Activated CD4-positive, alpha-beta T cell treated with anti-CD3 and anti-CD28 coated beads, Interleukin-2, amount 10 ng/mL, durations not matched to agents 24 days and 14 days (primary cell): ENCODE measurements around the gene ANKEF1. TPM values are rescaled to one million over a fixed set of nuclear protein-coding genes. Genes with fewer than 3 reads are reported as not detected.
A peak's percentile ranks its signal among the peaks of the same experiment; 100 is the strongest.

Source experiments
- DNase-seq: peaks from one replicate; pipeline ENCODE4 v3.0.0; 2022
- H3K27ac Mint-ChIP-seq: one replicate; pipeline ENCODE4 v1.8.0; 2022; ENCODE audit warnings: mild to moderate bottlenecking, mixed read lengths
- H3K27me3 Mint-ChIP-seq: one replicate; pipeline ENCODE4 v1.8.0; 2022; ENCODE audit warnings: mixed read lengths
- H3K36me3 Mint-ChIP-seq: one replicate; pipeline ENCODE4 v1.8.0; 2022; ENCODE audit warnings: low read depth, mild to moderate bottlenecking, mixed read lengths
- H3K4me1 Mint-ChIP-seq: one replicate; pipeline ENCODE4 v1.8.0; 2021; ENCODE audit warnings: mixed read lengths
- H3K4me3 Mint-ChIP-seq: one replicate; pipeline ENCODE4 v1.8.0; 2022; ENCODE audit warnings: mild to moderate bottlenecking, moderate library complexity, mixed read lengths
- H3K9me3 Mint-ChIP-seq: one replicate; pipeline ENCODE4 v1.8.0; 2021; ENCODE audit warnings: mixed read lengths
- intact Hi-C: fragments of 100-400 bp; cut with micrococcal nuclease; formaldehyde crosslinking; loops from one replicate; pipeline ENCODE4 v1.15.1; 2023
- total RNA-seq: library from RNA; stranded (reverse); gene quantifications from 2 replicates; pipeline ENCODE4 v1.2.3, GENCODE V29; 2022

ANKEF1 gene
- total RNA-seq, result 0.24 and 0.58 TPM in 2 replicates

- H3K4me3 Mint-ChIP-seq, result peak within 1 kb of the TSS; percentile 60
- H3K36me3 Mint-ChIP-seq, result no peaks in the 10 kb centered on the region
- peaks cover 2% of the 10 kb centered on the region for H3K4me1 Mint-ChIP-seq
- intact Hi-C loops, result no loop called here
- DNase-seq, result peak; percentile 95
- H3K27me3 Mint-ChIP-seq, result peaks cover 10% of the 10 kb centered on the region
- no peak within 1 kb of the TSS for H3K27ac Mint-ChIP-seq
- no peaks in the 10 kb centered on the region for H3K9me3 Mint-ChIP-seq
Measured at GRCh38 chr20:10034717-10035571, at the start of gene ANKEF1. TSS of gene ANKEF1 (plus strand) at chr20:10034987. CDS start at chr20:10038302, 3,315 bp downstream.

GRCh38 chr20:9985281-9985680 lies 49.5 kb upstream of the ANKEF1 start:
- H3K4me1 Mint-ChIP-seq, result no peaks in the 10 kb centered on the region
- no peak overlapping the region for H3K4me3 Mint-ChIP-seq
- H3K27me3 Mint-ChIP-seq, result peaks cover 3% of the 10 kb centered on the region
- DNase-seq, result no peak
- H3K9me3 Mint-ChIP-seq, result no peaks in the 10 kb centered on the region
- no peaks in the 10 kb centered on the region for H3K36me3 Mint-ChIP-seq
- H3K27ac Mint-ChIP-seq, result no peak overlapping the region
- intact Hi-C loops, result no loop called here

- Mint-ChIP-seq H3K27me3 (peaks cover 3% of the 10 kb centered on the region), H3K27ac (no peak overlapping the region), H3K4me1 (no peaks in the 10 kb centered on the region), H3K4me3 (no peak overlapping the region), H3K36me3 (no peaks in the 10 kb centered on the region), H3K9me3 (no peaks in the 10 kb centered on the region)
- DNase-seq, result no peak
- intact Hi-C loops, result no loop called here
Measured at GRCh38 chr20:9985773-9986172, 49.0 kb upstream of the ANKEF1 start.

GRCh38 chr20:9989066-9989724 lies 45.6 kb upstream of the ANKEF1 start:
- Mint-ChIP-seq H3K9me3 (no peaks in the 10 kb centered on the region), H3K4me3 (no peak overlapping the region), H3K27ac (no peak overlapping the region), H3K36me3 (no peaks in the 10 kb centered on the region), H3K4me1 (no peaks in the 10 kb centered on the region), H3K27me3 (peaks cover 3% of the 10 kb centered on the region)
- intact Hi-C loops, result no loop called here
- DNase-seq, result no peak

- Mint-ChIP-seq H3K4me3 (no peak overlapping the region), H3K27me3 (peaks cover 3% of the 10 kb centered on the region), H3K36me3 (no peaks in the 10 kb centered on the region), H3K27ac (no peak overlapping the region), H3K4me1 (no peaks in the 10 kb centered on the region), H3K9me3 (no peaks in the 10 kb centered on the region)
- intact Hi-C loops, result no loop called here
- no peak for DNase-seq
Measured at GRCh38 chr20:9993137-9993536, 41.6 kb upstream of the ANKEF1 start.

- Mint-ChIP-seq H3K4me3 (no peak overlapping the region), H3K36me3 (no peaks in the 10 kb centered on the region), H3K4me1 (no peaks in the 10 kb centered on the region), H3K27me3 (no peaks in the 10 kb centered on the region), H3K9me3 (no peaks in the 10 kb centered on the region), H3K27ac (no peak overlapping the region)
- DNase-seq, result no peak
- intact Hi-C loops, result no loop called here
Measured at GRCh38 chr20:9994676-9995075, 40.1 kb upstream of the ANKEF1 start.

GRCh38 chr20:9995510-9996272 lies 39.1 kb upstream of the ANKEF1 start:
- no peak overlapping the region for H3K27ac Mint-ChIP-seq
- no peaks in the 10 kb centered on the region for H3K36me3 Mint-ChIP-seq
- H3K4me1 Mint-ChIP-seq, result no peaks in the 10 kb centered on the region
- intact Hi-C loops, result no loop called here
- H3K27me3 Mint-ChIP-seq, result no peaks in the 10 kb centered on the region
- H3K9me3 Mint-ChIP-seq, result no peaks in the 10 kb centered on the region
- DNase-seq, result no peak
- no peak overlapping the region for H3K4me3 Mint-ChIP-seq

- Mint-ChIP-seq H3K9me3 (no peaks in the 10 kb centered on the region), H3K27ac (no peak overlapping the region), H3K4me3 (no peak overlapping the region), H3K27me3 (no peaks in the 10 kb centered on the region), H3K4me1 (no peaks in the 10 kb centered on the region), H3K36me3 (no peaks in the 10 kb centered on the region)
- no peak for DNase-seq
- intact Hi-C loops, result no loop called here
Measured at GRCh38 chr20:9996944-9997343, 37.8 kb upstream of the ANKEF1 start.

GRCh38 chr20:9999645-10000044 lies 35.1 kb upstream of the ANKEF1 start:
- H3K4me1 Mint-ChIP-seq, result no peaks in the 10 kb centered on the region
- no peaks in the 10 kb centered on the region for H3K36me3 Mint-ChIP-seq
- H3K27ac Mint-ChIP-seq, result no peak overlapping the region
- intact Hi-C loops, result no loop called here
- H3K27me3 Mint-ChIP-seq, result no peaks in the 10 kb centered on the region
- H3K9me3 Mint-ChIP-seq, result no peaks in the 10 kb centered on the region
- DNase-seq, result no peak
- H3K4me3 Mint-ChIP-seq, result no peak overlapping the region

GRCh38 chr20:10002866-10003265 lies 31.9 kb upstream of the ANKEF1 start:
- H3K4me1 Mint-ChIP-seq, result no peaks in the 10 kb centered on the region
- H3K9me3 Mint-ChIP-seq, result no peaks in the 10 kb centered on the region
- H3K27me3 Mint-ChIP-seq, result peaks cover 2% of the 10 kb centered on the region
- DNase-seq, result no peak
- H3K27ac Mint-ChIP-seq, result no peak overlapping the region
- H3K4me3 Mint-ChIP-seq, result no peak overlapping the region
- no peaks in the 10 kb centered on the region for H3K36me3 Mint-ChIP-seq
- intact Hi-C loops, result no loop called here

GRCh38 chr20:10004900-10005299 lies 29.9 kb upstream of the ANKEF1 start:
- H3K4me1 Mint-ChIP-seq, result no peaks in the 10 kb centered on the region
- H3K4me3 Mint-ChIP-seq, result no peak overlapping the region
- intact Hi-C loops, result no loop called here
- no peaks in the 10 kb centered on the region for H3K9me3 Mint-ChIP-seq
- no peak for DNase-seq
- H3K27me3 Mint-ChIP-seq, result peaks cover 2% of the 10 kb centered on the region
- H3K27ac Mint-ChIP-seq, result no peak overlapping the region
- no peaks in the 10 kb centered on the region for H3K36me3 Mint-ChIP-seq

GRCh38 chr20:10005885-10006284 lies 28.9 kb upstream of the ANKEF1 start:
- intact Hi-C loops, result no loop called here
- H3K4me3 Mint-ChIP-seq, result no peak overlapping the region
- H3K27me3 Mint-ChIP-seq, result peaks cover 2% of the 10 kb centered on the region
- DNase-seq, result no peak
- no peak overlapping the region for H3K27ac Mint-ChIP-seq
- H3K4me1 Mint-ChIP-seq, result no peaks in the 10 kb centered on the region
- no peaks in the 10 kb centered on the region for H3K36me3 Mint-ChIP-seq
- H3K9me3 Mint-ChIP-seq, result no peaks in the 10 kb centered on the region

- Mint-ChIP-seq H3K4me3 (no peak overlapping the region), H3K4me1 (no peaks in the 10 kb centered on the region), H3K27ac (no peak overlapping the region), H3K36me3 (no peaks in the 10 kb centered on the region), H3K27me3 (peaks cover 2% of the 10 kb centered on the region), H3K9me3 (no peaks in the 10 kb centered on the region)
- intact Hi-C loops, result no loop called here
- no peak for DNase-seq
Measured at GRCh38 chr20:10006447-10007090, 28.2 kb upstream of the ANKEF1 start.
